ENCODE data around the gene PEX12.

GRCh38 chr17:35586569-35587073, 8.2 kb upstream of the PEX12 start:
- no peak for TF ChIP-seq POLR2A (IDR thresholded peaks at IDR 0.05)
- no peak for TF ChIP-seq CTCF (IDR thresholded peaks at IDR 0.05)

Data from uterus (tissue), 2 donors.